Omental fat pad (tissue), 4 donors: ENCODE data around the gene SLC43A1. TPM values are rescaled to one million over a fixed set of nuclear protein-coding genes. Genes with fewer than 3 reads are reported as not detected.

Experiments
- ATAC-seq: fragments of 150-250 bp; one replicate; pipeline ENCODE4 v1.9.1; 2016; ENCODE audit warnings: mild to moderate bottlenecking, moderate library complexity; ENCODE audit not compliant: low FRiP score
- DNase-seq: peaks from one replicate; pipeline ENCODE4 v3.0.0-alpha.2; 2019; ENCODE audit warnings: low spot score
- small RNA-seq: library from RNA; depleted of rRNA; stranded (forward); fragments of <200 nt; gene quantifications from one replicate; pipeline ENCODE3, GENCODE V24; 2016
- total RNA-seq, 4 donors: library from RNA; depleted of rRNA; stranded (reverse); fragments of >200 nt; gene quantifications; one replicate each; pipeline ENCODE4 v1.1.0, GENCODE V29; 2016
- TF ChIP-seq, protein P1 (sequence below), 3 donors: fragments of 450-650 bp; IDR thresholded peaks; one replicate each; pipeline ENCODE4 v1.5.1; 2016 to 2017; ENCODE audit warnings: antibody characterized with exemption in 3 of 3, mild to moderate bottlenecking in 3 of 3, moderate library complexity in 2 of 3

The SLC43A1 gene
- total RNA-seq, 4 donors from 2014 or later, result 11.5 to 40.4 (median 16.5) TPM

- TF ChIP-seq, protein P1, sequence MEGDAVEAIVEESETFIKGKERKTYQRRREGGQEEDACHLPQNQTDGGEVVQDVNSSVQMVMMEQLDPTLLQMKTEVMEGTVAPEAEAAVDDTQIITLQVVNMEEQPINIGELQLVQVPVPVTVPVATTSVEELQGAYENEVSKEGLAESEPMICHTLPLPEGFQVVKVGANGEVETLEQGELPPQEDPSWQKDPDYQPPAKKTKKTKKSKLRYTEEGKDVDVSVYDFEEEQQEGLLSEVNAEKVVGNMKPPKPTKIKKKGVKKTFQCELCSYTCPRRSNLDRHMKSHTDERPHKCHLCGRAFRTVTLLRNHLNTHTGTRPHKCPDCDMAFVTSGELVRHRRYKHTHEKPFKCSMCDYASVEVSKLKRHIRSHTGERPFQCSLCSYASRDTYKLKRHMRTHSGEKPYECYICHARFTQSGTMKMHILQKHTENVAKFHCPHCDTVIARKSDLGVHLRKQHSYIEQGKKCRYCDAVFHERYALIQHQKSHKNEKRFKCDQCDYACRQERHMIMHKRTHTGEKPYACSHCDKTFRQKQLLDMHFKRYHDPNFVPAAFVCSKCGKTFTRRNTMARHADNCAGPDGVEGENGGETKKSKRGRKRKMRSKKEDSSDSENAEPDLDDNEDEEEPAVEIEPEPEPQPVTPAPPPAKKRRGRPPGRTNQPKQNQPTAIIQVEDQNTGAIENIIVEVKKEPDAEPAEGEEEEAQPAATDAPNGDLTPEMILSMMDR (IDR thresholded peaks at IDR 0.05), result no peak
- DNase-seq (no peak), ATAC-seq (no peak)
Observed at GRCh38 chr11:57438345-57439285, 76.9 kb downstream of the SLC43A1 start.

DNA sequence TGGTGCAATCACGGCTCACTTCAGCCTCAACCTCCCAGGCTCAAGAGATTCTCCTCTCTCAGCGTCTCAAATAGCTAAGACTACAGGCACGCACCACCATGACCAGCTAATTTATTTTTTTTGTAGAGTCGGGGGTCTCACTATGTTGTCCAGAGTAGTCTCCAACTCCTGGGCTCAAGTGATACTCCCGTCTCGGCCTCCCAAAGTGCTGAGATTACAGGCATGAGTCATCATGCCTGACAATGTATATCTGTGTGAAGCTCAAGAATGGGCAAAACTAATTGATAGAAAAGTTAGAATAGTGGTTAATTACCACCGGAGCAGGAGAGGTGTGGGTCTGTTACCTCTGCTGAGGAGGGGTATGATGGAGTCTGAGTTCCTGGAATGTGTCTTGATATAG is 79.5 kb downstream of the SLC43A1 start:
- DNase-seq (no peak), ATAC-seq (no peak)
- TF ChIP-seq, protein P1 (IDR thresholded peaks at IDR 0.05), result no peak

GRCh38 chr11:57434640-57435546 is 80.6 kb downstream of the SLC43A1 start:
- ATAC-seq (peak; percentile 93), DNase-seq (no peak)
- TF ChIP-seq, protein P1 (IDR thresholded peaks at IDR 0.05), result no peak

Small RNA genes within 50 kb of the gene (small RNA-seq; reads per million reads assigned to genes)
- gene RN7SL605P, result not detected
- gene RNA5SP341, result not detected

Other genes starting within 250 kb of the SLC43A1 start
- 100 to 1,000 TPM; 119 to 162 (median 137) TPM for gene TNKS1BP1, start 190.8 kb downstream of the SLC43A1 start, total RNA-seq
- 10 to 100 TPM; 53.5 to 81.8 (median 61.2) TPM for gene SSRP1, start 179.8 kb downstream of the SLC43A1 start, total RNA-seq
- not detected for gene P2RX3, start 177.3 kb downstream of the SLC43A1 start, total RNA-seq
- gene PRG3, start 134.6 kb downstream of the SLC43A1 start, total RNA-seq, result not detected
- 1 to 10 TPM in 1 of 4 donors, not detected in 3; 1.0 TPM for gene PRG2, start 125.1 kb downstream of the SLC43A1 start, total RNA-seq
- 100 to 1,000 TPM in 3 of 4 donors, 10 to 100 TPM in 1; 73.3 to 152 (median 112) TPM for gene SLC43A3, start 88.6 kb downstream of the SLC43A1 start, total RNA-seq
- gene RTN4RL2, start 55.2 kb downstream of the SLC43A1 start, total RNA-seq, result 1 to 10 TPM in 1 of 4 donors, under 1 TPM in 2, not detected in 1; 0.25 to 1.4 (median 0.74) TPM
- gene TIMM10, start 15.1 kb upstream of the SLC43A1 start, total RNA-seq, result 10 to 100 TPM; 42.9 to 49.0 (median 45.9) TPM
- not detected for gene SMTNL1, start 21.9 kb upstream of the SLC43A1 start, total RNA-seq
- 100 to 1,000 TPM in 1 of 4 donors, 10 to 100 TPM in 3; 46.5 to 104 (median 52.6) TPM for gene UBE2L6, start 52.0 kb upstream of the SLC43A1 start, total RNA-seq
- gene SERPING1, start 82.0 kb upstream of the SLC43A1 start, total RNA-seq, result 1,000 to 10,000 TPM in 1 of 4 donors, 100 to 1,000 TPM in 3; 500 to 1,674 (median 892) TPM
- gene YPEL4, start 134.2 kb upstream of the SLC43A1 start, total RNA-seq, result 1 to 10 TPM in 3 of 4 donors, under 1 TPM in 1; 0.63 to 1.8 (median 1.5) TPM
- 10 to 100 TPM; 12.3 to 26.1 (median 15.7) TPM for gene CLP1, start 142.1 kb upstream of the SLC43A1 start, total RNA-seq
- gene ZDHHC5, start 152.4 kb upstream of the SLC43A1 start, total RNA-seq, result 10 to 100 TPM; 44.1 to 61.5 (median 50.7) TPM
- 10 to 100 TPM; 10.7 to 14.4 (median 12.2) TPM for gene MED19, start 196.5 kb upstream of the SLC43A1 start, total RNA-seq
- 10 to 100 TPM; 49.0 to 73.9 (median 68.8) TPM for gene TMX2, start 196.9 kb upstream of the SLC43A1 start, total RNA-seq
- 100 to 1,000 TPM; 101 to 123 (median 113) TPM for gene SELENOH, start 225.8 kb upstream of the SLC43A1 start, total RNA-seq
- gene BTBD18, start 236.1 kb upstream of the SLC43A1 start, total RNA-seq, result not detected
- gene CTNND1, start 246.1 kb upstream of the SLC43A1 start, total RNA-seq, result 100 to 1,000 TPM in 2 of 4 donors, 10 to 100 TPM in 2; 85.5 to 174 (median 105) TPM